ENCODE data around the gene E2F4. TPM values are rescaled to one million over a fixed set of nuclear protein-coding genes. Genes with fewer than 3 reads are reported as not detected.

The E2F4 gene
- total and polyA plus RNA-seq, 2 of the 13 experiments (the other 11 are each of a cell fraction or from before 2014, with no cell fraction given), result 84.8 to 91.2 TPM

DNA sequence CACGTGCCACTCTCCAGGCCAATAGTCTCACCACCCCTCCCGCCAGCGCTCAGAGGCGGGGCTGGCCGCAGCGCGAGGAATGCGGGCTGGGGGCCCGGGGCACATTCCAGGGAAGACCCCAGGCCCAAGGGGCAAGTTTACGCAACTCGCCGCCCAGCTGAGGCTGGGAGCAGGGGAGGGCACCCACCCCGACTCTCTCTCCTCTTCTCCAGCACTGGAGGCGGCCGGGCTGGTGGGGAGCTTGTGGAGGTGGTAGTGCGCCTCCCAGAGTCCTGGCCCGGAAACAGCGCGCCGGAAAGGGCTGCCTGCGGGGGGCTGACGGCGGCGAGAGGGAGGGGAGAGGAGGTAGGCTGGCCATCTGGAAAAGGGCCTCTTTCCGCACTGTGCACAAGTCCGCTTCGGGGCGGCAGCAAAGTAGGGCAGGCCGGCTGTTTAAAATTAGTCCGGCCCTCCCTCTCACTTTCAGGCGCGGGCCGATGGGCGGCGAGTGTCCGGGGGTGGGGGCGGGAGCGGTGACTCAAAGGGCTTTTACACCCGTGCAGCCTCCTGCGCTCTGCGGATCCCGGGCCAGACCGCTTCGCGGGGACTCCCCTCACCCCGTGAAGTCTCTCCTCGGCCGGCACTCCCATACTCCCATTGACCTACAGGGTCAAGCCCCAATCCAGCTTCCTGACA is 54.3 kb downstream of the E2F4 start:
- Histone ChIP-seq H3K4me1 (ENCODE audit: insufficient read depth, low read length) (peaks cover 66% of the 10 kb centered on the region), H3K79me2 (ENCODE audit: insufficient read depth, low read length) (no peaks in the 10 kb centered on the region)
- 1% methylated on average over 15 of the region's 48 CpGs for WGBS (ENCODE audit: low lambda C conversion rate)
- TF ChIP-seq RFXAP (CRISPR knock-in tag; IDR thresholded peaks at IDR 0.05; ENCODE audit: borderline replicate concordance) (no peak; the same call in none of the 2 replicates), ZNF552 (CRISPR knock-in tag; IDR thresholded peaks at IDR 0.05; ENCODE audit: borderline replicate concordance) (no peak; the same call in 1 of the 2 replicates), BCL3 (CRISPR knock-in tag; IDR thresholded peaks at IDR 0.05) (peak; percentile 68; the same call in 1 of the 2 replicates), HNRNPUL1 (IDR thresholded peaks at IDR 0.05; ENCODE audit: low read depth, low read length) (no peak), NR2F1 (CRISPR knock-in tag; IDR thresholded peaks at IDR 0.05) (peak; percentile 78 to 82; a peak in 3 of 4 replicates), ZFP1 (CRISPR knock-in tag; IDR thresholded peaks at IDR 0.05) (peak; percentile 65; the same call in 1 of the 2 replicates), KLF15 (CRISPR knock-in tag; IDR thresholded peaks at IDR 0.05; ENCODE audit: borderline replicate concordance) (no peak; the same call in none of the 2 replicates), ZC3H13 (CRISPR knock-in tag; IDR thresholded peaks at IDR 0.05) (peak; percentile 78), GRHL1 (CRISPR knock-in tag; conservative IDR thresholded peaks at IDR 0.05) (no peak)
- TF ChIP-seq, protein P1, sequence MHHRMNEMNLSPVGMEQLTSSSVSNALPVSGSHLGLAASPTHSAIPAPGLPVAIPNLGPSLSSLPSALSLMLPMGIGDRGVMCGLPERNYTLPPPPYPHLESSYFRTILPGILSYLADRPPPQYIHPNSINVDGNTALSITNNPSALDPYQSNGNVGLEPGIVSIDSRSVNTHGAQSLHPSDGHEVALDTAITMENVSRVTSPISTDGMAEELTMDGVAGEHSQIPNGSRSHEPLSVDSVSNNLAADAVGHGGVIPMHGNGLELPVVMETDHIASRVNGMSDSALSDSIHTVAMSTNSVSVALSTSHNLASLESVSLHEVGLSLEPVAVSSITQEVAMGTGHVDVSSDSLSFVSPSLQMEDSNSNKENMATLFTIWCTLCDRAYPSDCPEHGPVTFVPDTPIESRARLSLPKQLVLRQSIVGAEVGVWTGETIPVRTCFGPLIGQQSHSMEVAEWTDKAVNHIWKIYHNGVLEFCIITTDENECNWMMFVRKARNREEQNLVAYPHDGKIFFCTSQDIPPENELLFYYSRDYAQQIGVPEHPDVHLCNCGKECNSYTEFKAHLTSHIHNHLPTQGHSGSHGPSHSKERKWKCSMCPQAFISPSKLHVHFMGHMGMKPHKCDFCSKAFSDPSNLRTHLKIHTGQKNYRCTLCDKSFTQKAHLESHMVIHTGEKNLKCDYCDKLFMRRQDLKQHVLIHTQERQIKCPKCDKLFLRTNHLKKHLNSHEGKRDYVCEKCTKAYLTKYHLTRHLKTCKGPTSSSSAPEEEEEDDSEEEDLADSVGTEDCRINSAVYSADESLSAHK (CRISPR knock-in tag; IDR thresholded peaks at IDR 0.05; ENCODE audit: borderline replicate concordance), result peak; percentile 85; the same call in 1 of the 2 replicates
- TF ChIP-seq, protein P2, sequence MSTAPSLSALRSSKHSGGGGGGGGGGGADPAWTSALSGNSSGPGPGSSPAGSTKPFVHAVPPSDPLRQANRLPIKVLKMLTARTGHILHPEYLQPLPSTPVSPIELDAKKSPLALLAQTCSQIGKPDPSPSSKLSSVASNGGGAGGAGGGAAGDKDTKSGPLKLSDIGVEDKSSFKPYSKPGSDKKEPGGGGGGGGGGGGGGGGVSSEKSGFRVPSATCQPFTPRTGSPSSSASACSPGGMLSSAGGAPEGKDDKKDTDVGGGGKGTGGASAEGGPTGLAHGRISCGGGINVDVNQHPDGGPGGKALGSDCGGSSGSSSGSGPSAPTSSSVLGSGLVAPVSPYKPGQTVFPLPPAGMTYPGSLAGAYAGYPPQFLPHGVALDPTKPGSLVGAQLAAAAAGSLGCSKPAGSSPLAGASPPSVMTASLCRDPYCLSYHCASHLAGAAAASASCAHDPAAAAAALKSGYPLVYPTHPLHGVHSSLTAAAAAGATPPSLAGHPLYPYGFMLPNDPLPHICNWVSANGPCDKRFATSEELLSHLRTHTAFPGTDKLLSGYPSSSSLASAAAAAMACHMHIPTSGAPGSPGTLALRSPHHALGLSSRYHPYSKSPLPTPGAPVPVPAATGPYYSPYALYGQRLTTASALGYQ (CRISPR knock-in tag; IDR thresholded peaks at IDR 0.05), result peak; percentile 92

More for the DNA sequence above, 54.3 kb downstream of the E2F4 start:
- ChIA-PET CTCF (ENCODE audit: low intra/inter-chr PET ratio, low total read pairs) (interaction anchor here (1.3 kb wide), 1 partner anchor 268 kb away, joined by 3 read pairs; no protein-coding TSS in a partner anchor), POLR2A (interaction anchor here (0.6 to 6.1 kb wide), 17 partner anchors 10 to 292 kb away, joined by 3 to 71 read pairs (median 6); partner anchors contain the start of genes HSD11B2, PLEKHG4 and TMEM208)
- peaks cover 0 to 2% of the 10 kb centered on the region in 2 experiments; a peak in 2 of 5 replicates for H3K36me3 ChIP-seq (replicated peaks in 1 of 2; ENCODE audit: control insufficient read depth in 1 of 2, insufficient read depth in 2 of 2, low read length in 2 of 2)
- peak overlapping the region; percentile 63 to 85 (median 82) for H3K4me3 ChIP-seq (replicated peaks in 1 of 3; ENCODE audit: insufficient read depth in 1 of 3, low read depth in 2 of 3, low read length in 3 of 3)
- intact Hi-C loops (cut with micrococcal nuclease; ENCODE audit: unreplicated experiment) (loop anchor here (2.0 kb wide), 1 partner anchor 53 kb away; the partner anchor contains the start of gene E2F4), in situ Hi-C loops (cut with HindIII; ENCODE audit: extremely low pct_ligation_motif_present, low pct_unique_long_range_greater_than_20kb) (no loop called here)
- H3K9me3 ChIP-seq (ENCODE audit: low read length), result no peaks in the 10 kb centered on the region
- H4K20me1 ChIP-seq (ENCODE audit: insufficient read depth, low read length), result no peaks in the 10 kb centered on the region
- DNase-seq (ENCODE audit: low spot score) (peak; percentile 87), ATAC-seq (peak; percentile 78), FAIRE-seq (peak; percentile 81)
- peak overlapping the region; percentile 69 for H3K9ac ChIP-seq (ENCODE audit: insufficient read depth, low read depth, low read length)
- H2AFZ ChIP-seq (ENCODE audit: low read length), result no peak overlapping the region
- TSS peak; percentile 33 for BruUV-seq (replicated peaks)
- H3K27ac ChIP-seq (ENCODE audit: extremely low read length, insufficient read depth, low read length), result peak overlapping the region; percentile 73
- peaks cover 0 to 22% of the 10 kb centered on the region in 2 experiments; a peak in 3 of 5 replicates for H3K27me3 ChIP-seq (ENCODE audit: control insufficient read depth in 1 of 2, insufficient read depth in 2 of 2, low read length in 2 of 2)
- H3K4me2 ChIP-seq (ENCODE audit: low read depth, low read length), result peak overlapping the region; percentile 97
